ENCODE data around the gene SHISA5. TPM values are rescaled to one million over a fixed set of nuclear protein-coding genes. Genes with fewer than 3 reads are reported as not detected.
A peak's percentile ranks its signal among the peaks of the same experiment; 100 is the strongest.

SHISA5 gene
- total and polyA plus RNA-seq, 10 of the 15 experiments (the other 5 are each of a cell fraction or from before 2014, with no cell fraction given) = 17.1 to 148 (median 67.3) TPM

DNA sequence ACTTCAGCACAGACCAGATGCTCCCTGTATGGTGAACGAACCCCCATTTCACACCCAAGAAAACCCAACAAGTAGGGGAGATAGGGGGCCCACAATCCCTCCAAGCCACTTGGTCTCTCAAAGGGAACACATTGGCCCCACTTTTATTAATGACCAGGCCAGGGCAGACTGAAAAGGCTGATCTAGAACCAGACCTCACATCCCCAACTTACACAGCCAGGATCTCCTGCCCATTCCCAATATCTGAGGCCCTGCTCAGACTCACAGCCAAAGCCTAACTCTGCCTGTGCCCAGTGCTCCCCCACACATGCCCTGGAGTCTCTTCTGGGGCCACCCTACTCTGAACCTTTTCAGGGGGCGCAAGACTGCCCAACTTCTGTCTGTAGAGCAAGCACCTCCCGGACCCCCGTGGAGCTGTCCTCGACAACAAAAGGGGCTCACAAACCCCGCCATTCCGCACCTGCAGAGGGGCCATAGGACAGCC lies 75.8 kb downstream of the SHISA5 start:
- intact Hi-C loops (cut with micrococcal nuclease; ENCODE audit: unreplicated experiment) (no loop called here), in situ Hi-C loops (cut with MboI) (no loop called here)
- H3K9ac ChIP-seq (ENCODE audit: control insufficient read depth, insufficient read depth, low read length) = no peak overlapping the region; the same call in 1 of the 2 replicates
- TF ChIP-seq, protein P1, sequence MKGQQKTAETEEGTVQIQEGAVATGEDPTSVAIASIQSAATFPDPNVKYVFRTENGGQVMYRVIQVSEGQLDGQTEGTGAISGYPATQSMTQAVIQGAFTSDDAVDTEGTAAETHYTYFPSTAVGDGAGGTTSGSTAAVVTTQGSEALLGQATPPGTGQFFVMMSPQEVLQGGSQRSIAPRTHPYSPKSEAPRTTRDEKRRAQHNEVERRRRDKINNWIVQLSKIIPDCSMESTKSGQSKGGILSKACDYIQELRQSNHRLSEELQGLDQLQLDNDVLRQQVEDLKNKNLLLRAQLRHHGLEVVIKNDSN (IDR thresholded peaks at IDR 0.05; ENCODE audit: borderline replicate concordance, extremely low read length, insufficient read depth, low read depth, low read length) = no peak
- TF ChIP-seq, protein P2, sequence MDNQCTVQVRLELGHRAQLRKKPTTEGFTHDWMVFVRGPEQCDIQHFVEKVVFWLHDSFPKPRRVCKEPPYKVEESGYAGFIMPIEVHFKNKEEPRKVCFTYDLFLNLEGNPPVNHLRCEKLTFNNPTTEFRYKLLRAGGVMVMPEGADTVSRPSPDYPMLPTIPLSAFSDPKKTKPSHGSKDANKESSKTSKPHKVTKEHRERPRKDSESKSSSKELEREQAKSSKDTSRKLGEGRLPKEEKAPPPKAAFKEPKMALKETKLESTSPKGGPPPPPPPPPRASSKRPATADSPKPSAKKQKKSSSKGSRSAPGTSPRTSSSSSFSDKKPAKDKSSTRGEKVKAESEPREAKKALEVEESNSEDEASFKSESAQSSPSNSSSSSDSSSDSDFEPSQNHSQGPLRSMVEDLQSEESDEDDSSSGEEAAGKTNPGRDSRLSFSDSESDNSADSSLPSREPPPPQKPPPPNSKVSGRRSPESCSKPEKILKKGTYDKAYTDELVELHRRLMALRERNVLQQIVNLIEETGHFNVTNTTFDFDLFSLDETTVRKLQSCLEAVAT (IDR thresholded peaks at IDR 0.05) = peak; percentile 69; the same call in 1 of the 2 replicates
- TF ChIP-seq, protein P3, sequence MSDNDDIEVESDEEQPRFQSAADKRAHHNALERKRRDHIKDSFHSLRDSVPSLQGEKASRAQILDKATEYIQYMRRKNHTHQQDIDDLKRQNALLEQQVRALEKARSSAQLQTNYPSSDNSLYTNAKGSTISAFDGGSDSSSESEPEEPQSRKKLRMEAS (IDR thresholded peaks at IDR 0.05; ENCODE audit: low read depth, low read length) = no peak
- H3K4me2 ChIP-seq (ENCODE audit: control insufficient read depth, insufficient read depth) = peak overlapping the region; percentile 77
- FAIRE-seq (peak; percentile 27), ATAC-seq (no peak), DNase-seq (ENCODE audit: low read depth, low spot score) (no peak)
- H3K36me3 ChIP-seq (ENCODE audit: control insufficient read depth in 2 of 2, insufficient read depth in 2 of 2, low read length in 1 of 2) = peaks cover 1 to 12% of the 10 kb centered on the region in 2 experiments; a peak in 2 of 4 replicates
- no TSS peak for BruUV-seq (replicated peaks)
- peaks cover 24% of the 10 kb centered on the region for H3K4me1 ChIP-seq (ENCODE audit: control insufficient read depth, insufficient read depth, low read length)
- ChIA-PET RAD21 (ENCODE audit: unreplicated experiment) (interaction anchor here (1.0 to 3.9 kb wide), 5 partner anchors 8 to 245 kb away, joined by 3 to 16 read pairs (median 4); partner anchors contain the start of genes CCDC51 and TMA7), SMC1A (ENCODE audit: uncharacterized antibody, unreplicated experiment) (interaction anchor here (1.1 to 1.2 kb wide), 2 partner anchors 8 to 27 kb away, joined by 3 to 7 read pairs; no protein-coding TSS in a partner anchor), CTCF (interaction anchor here (0.6 to 2.9 kb wide), 4 partner anchors 8 to 292 kb away, joined by 3 to 25 read pairs (median 8); no protein-coding TSS in a partner anchor), POLR2A (interaction anchor here (2.2 kb wide), 1 partner anchor 12 kb away, joined by 7 read pairs; the partner anchor contains the start of genes CCDC51 and TMA7)
- no peaks in the 10 kb centered on the region for H3K9me3 ChIP-seq (replicated peaks; ENCODE audit: control insufficient read depth, insufficient read depth, low read length)
- H3K27ac ChIP-seq (ENCODE audit: control insufficient read depth, insufficient read depth) = no peak overlapping the region
- H2AFZ ChIP-seq (ENCODE audit: control insufficient read depth, low read depth, low read length) = no peak overlapping the region
- peak overlapping the region; percentile 27; the same call in 1 of the 2 replicates for H3K4me3 ChIP-seq
- H3K79me2 ChIP-seq (ENCODE audit: control insufficient read depth, insufficient read depth, low read length) = no peaks in the 10 kb centered on the region
- 87% methylated on average over 7 of the region's 7 CpGs for WGBS (ENCODE audit: insufficient coverage, insufficient replicate concordance, low lambda C conversion rate, missing lambda C conversion rate)
- H4K20me1 ChIP-seq (ENCODE audit: control insufficient read depth, insufficient read depth) = no peaks in the 10 kb centered on the region
- H3K27me3 ChIP-seq (replicated peaks in 1 of 2; ENCODE audit: control insufficient read depth in 2 of 2, insufficient read depth in 2 of 2, low read length in 1 of 2) = no peaks in the 10 kb centered on the region
